GM21423 (cell line): ENCODE measurements around the gene SNX25.
"Not testable (repeated sequence)": the region's sequence is repeated elsewhere in the genome, so short reads cannot be mapped to it uniquely, and the experiment has no call there.

Experiments used
- ATAC-seq: cut with Tn5 transposase; IDR thresholded peaks from one replicate; pipeline ENCODE4 v1.9.1; 2021; ENCODE audit warnings: mild to moderate bottlenecking, moderate library complexity; ENCODE audit not compliant: unreplicated experiment

SNX25 gene

GRCh38 chr4:185335579-185335978 is 126.2 kb downstream of the SNX25 start:
- no peak for ATAC-seq

GRCh38 chr4:185339941-185340340 is 130.5 kb downstream of the SNX25 start:
- ATAC-seq, result no peak

GRCh38 chr4:185341377-185341776 is 132.0 kb downstream of the SNX25 start:
- no peak for ATAC-seq

- no peak for ATAC-seq
Measured at GRCh38 chr4:185341841-185342240, 132.4 kb downstream of the SNX25 start.

- no peak for ATAC-seq
Measured at GRCh38 chr4:185343726-185344581, 134.6 kb downstream of the SNX25 start.

- ATAC-seq, result peak; percentile 75
Measured at GRCh38 chr4:185344743-185345538, 135.5 kb downstream of the SNX25 start.

GRCh38 chr4:185346975-185347601 is 137.7 kb downstream of the SNX25 start:
- ATAC-seq, result no peak

- ATAC-seq, result no peak
Measured at GRCh38 chr4:185351691-185352090, 142.3 kb downstream of the SNX25 start.

- ATAC-seq, result no peak
Measured at GRCh38 chr4:185352202-185352601, 142.8 kb downstream of the SNX25 start.

GRCh38 chr4:185352741-185353140 is 143.3 kb downstream of the SNX25 start:
- ATAC-seq, result no peak

GRCh38 chr4:185357211-185357610 is 147.8 kb downstream of the SNX25 start:
- no peak for ATAC-seq

- ATAC-seq, result peak; percentile 5
Measured at GRCh38 chr4:185357733-185358440, 148.5 kb downstream of the SNX25 start.

- peak; percentile 54 for ATAC-seq
Measured at GRCh38 chr4:185358514-185358913, 149.1 kb downstream of the SNX25 start.

GRCh38 chr4:185358959-185359358 is 149.6 kb downstream of the SNX25 start:
- ATAC-seq, result no peak

- ATAC-seq, result no peak
Measured at GRCh38 chr4:185359767-185360446, 150.5 kb downstream of the SNX25 start.

- no peak for ATAC-seq
Measured at GRCh38 chr4:185361872-185362271, 152.5 kb downstream of the SNX25 start.

GRCh38 chr4:185362570-185362969 is 153.2 kb downstream of the SNX25 start:
- ATAC-seq, result not testable (repeated sequence)

- no peak for ATAC-seq
Measured at GRCh38 chr4:185363251-185363650, 153.9 kb downstream of the SNX25 start.

- no peak for ATAC-seq
Measured at GRCh38 chr4:185364886-185365285, 155.5 kb downstream of the SNX25 start.

GRCh38 chr4:185369731-185370130 is 160.3 kb downstream of the SNX25 start:
- ATAC-seq, result no peak
